Measurements from ENCODE around the gene BRPF3. TPM values are rescaled to one million over a fixed set of nuclear protein-coding genes. Genes with fewer than 3 reads are reported as not detected.

The BRPF3 gene
- total and polyA plus RNA-seq, 4 donors, result 7.5 to 20.0 (median 13.7) TPM

DNA sequence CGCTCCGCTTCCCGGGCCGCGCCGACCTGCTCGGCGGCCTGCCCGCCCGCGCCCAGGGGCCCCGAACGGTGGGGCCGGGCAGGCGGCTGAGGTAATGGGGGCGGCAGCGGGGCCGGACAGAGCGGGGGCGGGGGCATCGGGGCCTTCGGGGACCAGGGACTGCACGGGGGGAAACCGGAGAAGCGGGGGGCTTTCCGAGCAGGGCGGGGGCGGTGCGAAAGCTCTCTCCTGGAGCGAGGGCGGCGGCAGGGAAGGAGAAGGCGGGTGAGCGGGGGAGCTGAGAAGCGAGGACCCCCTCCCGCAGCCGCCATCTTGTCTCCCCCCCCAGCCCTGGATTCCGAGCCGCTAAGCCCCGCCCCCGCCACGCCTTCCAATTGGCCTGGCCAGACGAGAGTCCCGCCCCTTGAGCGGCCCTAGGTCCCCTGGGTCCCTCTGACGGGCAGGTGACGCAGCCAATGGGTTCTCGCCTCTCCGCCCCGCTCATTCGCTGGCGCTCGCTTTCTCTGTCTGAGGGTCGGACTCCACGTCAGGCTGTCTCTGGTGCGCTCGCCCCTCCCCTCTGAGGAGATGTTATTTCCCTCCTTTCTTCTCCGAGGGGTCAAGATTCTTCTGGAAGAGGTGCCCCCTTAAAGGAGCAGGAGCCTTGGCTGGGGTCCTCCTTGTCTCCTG lies 470 bp downstream of the BRPF3 start:
- Histone ChIP-seq H3K27ac (ENCODE audit: low read depth in 1 of 2, low read length in 2 of 2) (peak overlapping the region; percentile 90 to 95), H3K27me3 (ENCODE audit: control insufficient read depth in 4 of 4, insufficient read depth in 4 of 4, low read length in 3 of 4) (no peaks in the 10 kb centered on the region), H3K36me3 (ENCODE audit: control insufficient read depth in 4 of 4, insufficient read depth in 3 of 4, low read depth in 1 of 4, low read length in 3 of 4) (peaks cover under 1 to 17% (median 12%) of the 10 kb centered on the region in 4 donors), H3K9ac (ENCODE audit: low read depth in 1 of 2, low read length in 2 of 2) (no peak overlapping the region), H3K4me3 (ENCODE audit: low read depth in 1 of 3, low read length in 3 of 3) (peak overlapping the region; percentile 59 to 91 (median 65)), H3K4me1 (ENCODE audit: control insufficient read depth in 4 of 4, insufficient read depth in 4 of 4, low read length in 3 of 4) (peaks cover 0 to 15% (median 12%) of the 10 kb centered on the region in 4 donors), H3K9me3 (ENCODE audit: control insufficient read depth in 4 of 4, low read length in 3 of 4) (no peaks in the 10 kb centered on the region)
- under 1% methylated on average over 58 of the region's 58 CpGs for WGBS
- TF ChIP-seq EGR1 (IDR thresholded peaks at IDR 0.05; ENCODE audit: low read depth in 2 of 2), result peak in 1 of 2 donors; percentile 33
- TF ChIP-seq YY1 (IDR thresholded peaks at IDR 0.05), result peak; percentile 96
- TF ChIP-seq FOXA2 (IDR thresholded peaks at IDR 0.05), result no peak
- TF ChIP-seq, protein P1, sequence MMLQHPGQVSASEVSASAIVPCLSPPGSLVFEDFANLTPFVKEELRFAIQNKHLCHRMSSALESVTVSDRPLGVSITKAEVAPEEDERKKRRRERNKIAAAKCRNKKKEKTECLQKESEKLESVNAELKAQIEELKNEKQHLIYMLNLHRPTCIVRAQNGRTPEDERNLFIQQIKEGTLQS (IDR thresholded peaks at IDR 0.05), result no peak
- TF ChIP-seq, protein P2, sequence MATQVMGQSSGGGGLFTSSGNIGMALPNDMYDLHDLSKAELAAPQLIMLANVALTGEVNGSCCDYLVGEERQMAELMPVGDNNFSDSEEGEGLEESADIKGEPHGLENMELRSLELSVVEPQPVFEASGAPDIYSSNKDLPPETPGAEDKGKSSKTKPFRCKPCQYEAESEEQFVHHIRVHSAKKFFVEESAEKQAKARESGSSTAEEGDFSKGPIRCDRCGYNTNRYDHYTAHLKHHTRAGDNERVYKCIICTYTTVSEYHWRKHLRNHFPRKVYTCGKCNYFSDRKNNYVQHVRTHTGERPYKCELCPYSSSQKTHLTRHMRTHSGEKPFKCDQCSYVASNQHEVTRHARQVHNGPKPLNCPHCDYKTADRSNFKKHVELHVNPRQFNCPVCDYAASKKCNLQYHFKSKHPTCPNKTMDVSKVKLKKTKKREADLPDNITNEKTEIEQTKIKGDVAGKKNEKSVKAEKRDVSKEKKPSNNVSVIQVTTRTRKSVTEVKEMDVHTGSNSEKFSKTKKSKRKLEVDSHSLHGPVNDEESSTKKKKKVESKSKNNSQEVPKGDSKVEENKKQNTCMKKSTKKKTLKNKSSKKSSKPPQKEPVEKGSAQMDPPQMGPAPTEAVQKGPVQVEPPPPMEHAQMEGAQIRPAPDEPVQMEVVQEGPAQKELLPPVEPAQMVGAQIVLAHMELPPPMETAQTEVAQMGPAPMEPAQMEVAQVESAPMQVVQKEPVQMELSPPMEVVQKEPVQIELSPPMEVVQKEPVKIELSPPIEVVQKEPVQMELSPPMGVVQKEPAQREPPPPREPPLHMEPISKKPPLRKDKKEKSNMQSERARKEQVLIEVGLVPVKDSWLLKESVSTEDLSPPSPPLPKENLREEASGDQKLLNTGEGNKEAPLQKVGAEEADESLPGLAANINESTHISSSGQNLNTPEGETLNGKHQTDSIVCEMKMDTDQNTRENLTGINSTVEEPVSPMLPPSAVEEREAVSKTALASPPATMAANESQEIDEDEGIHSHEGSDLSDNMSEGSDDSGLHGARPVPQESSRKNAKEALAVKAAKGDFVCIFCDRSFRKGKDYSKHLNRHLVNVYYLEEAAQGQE (IDR thresholded peaks at IDR 0.05), result no peak
- TF ChIP-seq, protein P3, sequence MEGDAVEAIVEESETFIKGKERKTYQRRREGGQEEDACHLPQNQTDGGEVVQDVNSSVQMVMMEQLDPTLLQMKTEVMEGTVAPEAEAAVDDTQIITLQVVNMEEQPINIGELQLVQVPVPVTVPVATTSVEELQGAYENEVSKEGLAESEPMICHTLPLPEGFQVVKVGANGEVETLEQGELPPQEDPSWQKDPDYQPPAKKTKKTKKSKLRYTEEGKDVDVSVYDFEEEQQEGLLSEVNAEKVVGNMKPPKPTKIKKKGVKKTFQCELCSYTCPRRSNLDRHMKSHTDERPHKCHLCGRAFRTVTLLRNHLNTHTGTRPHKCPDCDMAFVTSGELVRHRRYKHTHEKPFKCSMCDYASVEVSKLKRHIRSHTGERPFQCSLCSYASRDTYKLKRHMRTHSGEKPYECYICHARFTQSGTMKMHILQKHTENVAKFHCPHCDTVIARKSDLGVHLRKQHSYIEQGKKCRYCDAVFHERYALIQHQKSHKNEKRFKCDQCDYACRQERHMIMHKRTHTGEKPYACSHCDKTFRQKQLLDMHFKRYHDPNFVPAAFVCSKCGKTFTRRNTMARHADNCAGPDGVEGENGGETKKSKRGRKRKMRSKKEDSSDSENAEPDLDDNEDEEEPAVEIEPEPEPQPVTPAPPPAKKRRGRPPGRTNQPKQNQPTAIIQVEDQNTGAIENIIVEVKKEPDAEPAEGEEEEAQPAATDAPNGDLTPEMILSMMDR (IDR thresholded peaks at IDR 0.05; ENCODE audit: low read depth, low read length, missing input control), result no peak
- peak in 1 of 2 donors; percentile 5 for TF ChIP-seq RAD21 (IDR thresholded peaks at IDR 0.05)
- no peak for TF ChIP-seq FOXA1 (IDR thresholded peaks at IDR 0.05)
- no peak for TF ChIP-seq JUND (IDR thresholded peaks at IDR 0.05)
- TF ChIP-seq SP1 (IDR thresholded peaks at IDR 0.05), result peak; percentile 76
- TF ChIP-seq GABPA (IDR thresholded peaks at IDR 0.05 in 1 of 2, conservative IDR thresholded peaks at IDR 0.05 in 1 of 2), result no peak
- peak; percentile 100 for DNase-seq (ENCODE audit: low spot score)

DNA sequence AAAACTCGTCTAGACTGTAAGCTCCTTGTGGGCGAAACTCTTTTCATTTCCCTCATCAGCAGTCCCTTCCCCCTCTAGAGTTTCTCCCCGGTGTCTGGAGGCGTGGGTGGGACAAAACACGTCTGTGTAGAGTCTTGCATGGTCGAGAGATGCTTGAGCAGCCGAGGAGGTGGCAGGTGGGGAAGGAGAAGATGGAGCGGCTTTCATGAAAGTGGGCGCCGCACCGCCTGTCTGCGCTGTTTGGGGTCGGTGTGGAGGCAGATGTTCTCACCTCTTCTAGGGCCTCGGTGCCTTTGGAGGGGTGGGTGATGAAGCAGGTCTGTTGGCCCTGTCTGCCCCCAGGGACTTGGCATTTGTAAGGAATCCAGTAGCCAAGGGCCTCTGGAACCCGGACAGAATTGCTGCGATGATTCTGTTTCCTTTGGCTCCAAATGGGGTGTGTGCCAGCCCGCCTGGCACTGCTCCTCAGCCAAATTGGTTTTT lies 1.2 kb downstream of the BRPF3 start:
- H3K36me3 ChIP-seq (ENCODE audit: control insufficient read depth in 4 of 4, insufficient read depth in 3 of 4, low read depth in 1 of 4, low read length in 3 of 4), result peaks cover 6 to 23% (median 12%) of the 10 kb centered on the region in 4 donors
- H3K9ac ChIP-seq (ENCODE audit: low read depth in 1 of 2, low read length in 2 of 2), result no peak overlapping the region
- no peaks in the 10 kb centered on the region for H3K9me3 ChIP-seq (ENCODE audit: control insufficient read depth in 4 of 4, low read length in 3 of 4)
- no peak overlapping the region for H3K27ac ChIP-seq (ENCODE audit: low read depth in 1 of 2, low read length in 2 of 2)
- no peak for TF ChIP-seq RXRA (IDR thresholded peaks at IDR 0.05)
- TF ChIP-seq, protein P4, sequence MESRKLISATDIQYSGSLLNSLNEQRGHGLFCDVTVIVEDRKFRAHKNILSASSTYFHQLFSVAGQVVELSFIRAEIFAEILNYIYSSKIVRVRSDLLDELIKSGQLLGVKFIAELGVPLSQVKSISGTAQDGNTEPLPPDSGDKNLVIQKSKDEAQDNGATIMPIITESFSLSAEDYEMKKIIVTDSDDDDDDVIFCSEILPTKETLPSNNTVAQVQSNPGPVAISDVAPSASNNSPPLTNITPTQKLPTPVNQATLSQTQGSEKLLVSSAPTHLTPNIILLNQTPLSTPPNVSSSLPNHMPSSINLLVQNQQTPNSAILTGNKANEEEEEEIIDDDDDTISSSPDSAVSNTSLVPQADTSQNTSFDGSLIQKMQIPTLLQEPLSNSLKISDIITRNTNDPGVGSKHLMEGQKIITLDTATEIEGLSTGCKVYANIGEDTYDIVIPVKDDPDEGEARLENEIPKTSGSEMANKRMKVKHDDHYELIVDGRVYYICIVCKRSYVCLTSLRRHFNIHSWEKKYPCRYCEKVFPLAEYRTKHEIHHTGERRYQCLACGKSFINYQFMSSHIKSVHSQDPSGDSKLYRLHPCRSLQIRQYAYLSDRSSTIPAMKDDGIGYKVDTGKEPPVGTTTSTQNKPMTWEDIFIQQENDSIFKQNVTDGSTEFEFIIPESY (IDR thresholded peaks at IDR 0.05), result no peak
- no peak for TF ChIP-seq NR2F2 (IDR thresholded peaks at IDR 0.05)
- TF ChIP-seq, protein P2 (IDR thresholded peaks at IDR 0.05), result no peak
- no peak for TF ChIP-seq YY1 (IDR thresholded peaks at IDR 0.05)
- TF ChIP-seq, protein P5, sequence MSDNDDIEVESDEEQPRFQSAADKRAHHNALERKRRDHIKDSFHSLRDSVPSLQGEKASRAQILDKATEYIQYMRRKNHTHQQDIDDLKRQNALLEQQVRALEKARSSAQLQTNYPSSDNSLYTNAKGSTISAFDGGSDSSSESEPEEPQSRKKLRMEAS (IDR thresholded peaks at IDR 0.05), result no peak
- TF ChIP-seq, protein P3 (IDR thresholded peaks at IDR 0.05; ENCODE audit: low read depth, low read length, missing input control), result no peak
- TF ChIP-seq SP1 (IDR thresholded peaks at IDR 0.05), result no peak
- no peak for DNase-seq (ENCODE audit: low spot score)
- H3K27me3 ChIP-seq (ENCODE audit: control insufficient read depth in 4 of 4, insufficient read depth in 4 of 4, low read length in 3 of 4), result no peaks in the 10 kb centered on the region
- 60% methylated on average over 17 of the region's 17 CpGs for WGBS
- peak overlapping the region in 2 of 3 donors; percentile 8 to 91 for H3K4me3 ChIP-seq (ENCODE audit: low read depth in 1 of 3, low read length in 3 of 3)
- H3K4me1 ChIP-seq (ENCODE audit: control insufficient read depth in 4 of 4, insufficient read depth in 4 of 4, low read length in 3 of 4), result peaks cover 0 to 15% (median 12%) of the 10 kb centered on the region in 4 donors
